T-helper 22 cell (primary cell): ENCODE data around the gene HYI.
"Not testable (repeated sequence)": the region's sequence is repeated elsewhere in the genome, so short reads cannot be mapped to it uniquely, and the experiment has no call there.

Experiments
- DNase-seq: peaks from one replicate; pipeline ENCODE4 v3.0.0-alpha.2; 2020; ENCODE audit warnings: low read depth

The HYI gene, protein sequence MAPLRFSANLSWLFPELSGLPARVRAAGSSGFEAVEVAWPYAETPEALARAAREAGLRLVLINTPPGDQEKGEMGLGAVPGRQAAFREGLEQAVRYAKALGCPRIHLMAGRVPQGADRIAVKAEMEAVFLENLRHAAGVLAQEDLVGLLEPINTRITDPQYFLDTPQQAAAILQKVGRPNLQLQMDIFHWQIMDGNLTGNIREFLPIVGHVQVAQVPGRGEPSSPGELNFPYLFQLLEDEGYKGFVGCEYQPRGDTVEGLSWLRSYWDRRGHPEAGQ

DNA sequence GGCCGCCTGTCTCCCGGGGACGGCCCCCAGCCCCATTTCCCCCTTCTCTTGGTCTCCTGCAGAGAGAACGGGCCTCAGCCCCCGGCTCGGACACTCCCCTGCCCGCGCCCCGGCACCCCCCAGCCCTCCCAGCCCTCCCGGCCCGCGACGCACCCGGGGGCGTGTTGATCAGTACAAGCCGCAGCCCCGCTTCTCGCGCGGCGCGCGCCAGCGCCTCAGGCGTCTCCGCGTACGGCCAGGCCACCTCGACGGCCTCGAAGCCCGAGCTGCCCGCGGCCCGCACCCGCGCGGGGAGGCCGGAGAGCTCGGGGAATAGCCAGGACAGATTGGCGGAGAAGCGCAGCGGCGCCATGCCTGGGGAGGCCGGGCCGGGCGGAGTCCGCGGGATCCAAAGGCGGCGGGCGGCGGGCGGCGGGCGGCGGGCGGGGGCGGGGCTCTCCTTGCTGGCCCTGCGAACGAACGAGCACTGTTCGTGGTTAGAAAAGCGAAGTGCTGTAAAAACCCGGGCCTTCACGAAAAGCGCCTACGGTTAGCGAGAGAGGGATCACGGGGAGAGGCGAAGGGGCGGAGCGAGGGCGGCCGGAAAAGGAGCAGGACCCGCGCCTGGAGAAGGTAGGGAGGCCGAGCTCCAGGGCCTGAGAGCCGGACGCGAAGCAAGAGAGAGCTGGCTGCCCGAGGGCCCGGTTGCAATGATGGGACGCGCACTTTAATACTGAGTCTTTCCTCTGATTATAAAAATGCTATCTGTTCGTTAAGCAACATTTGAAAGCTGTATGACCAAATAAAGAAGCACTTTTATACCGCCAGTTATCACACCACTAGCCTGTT is at the start of gene HYI:
Gene HYI (minus strand): TSS at position 490 of the 828 bp plus-strand sequence. CDS start 138 bp downstream, at position 352.
- DNase-seq: peak; percentile 50

DNA sequence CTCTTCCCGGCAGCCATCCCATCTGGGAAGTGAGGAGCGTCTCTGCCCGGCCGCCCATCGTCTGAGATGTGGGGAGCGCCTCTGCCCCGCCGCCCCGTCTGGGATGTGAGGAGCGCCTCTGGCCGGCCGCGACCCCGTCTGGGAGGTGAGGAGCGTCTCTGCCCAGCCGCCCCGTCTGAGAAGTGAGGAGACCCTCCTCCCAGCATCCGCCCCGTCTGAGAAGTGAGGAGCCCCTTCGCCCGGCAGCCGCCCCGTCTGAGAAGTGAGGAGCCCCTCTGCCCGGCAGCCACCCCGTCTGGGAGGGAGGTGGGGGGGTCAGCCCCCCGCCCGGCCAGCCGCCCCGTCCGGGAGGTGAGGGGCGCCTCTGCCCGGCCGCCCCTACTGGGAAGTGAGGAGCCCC is 48.1 kb upstream of the HYI start:
- not testable (repeated sequence) for DNase-seq

DNA sequence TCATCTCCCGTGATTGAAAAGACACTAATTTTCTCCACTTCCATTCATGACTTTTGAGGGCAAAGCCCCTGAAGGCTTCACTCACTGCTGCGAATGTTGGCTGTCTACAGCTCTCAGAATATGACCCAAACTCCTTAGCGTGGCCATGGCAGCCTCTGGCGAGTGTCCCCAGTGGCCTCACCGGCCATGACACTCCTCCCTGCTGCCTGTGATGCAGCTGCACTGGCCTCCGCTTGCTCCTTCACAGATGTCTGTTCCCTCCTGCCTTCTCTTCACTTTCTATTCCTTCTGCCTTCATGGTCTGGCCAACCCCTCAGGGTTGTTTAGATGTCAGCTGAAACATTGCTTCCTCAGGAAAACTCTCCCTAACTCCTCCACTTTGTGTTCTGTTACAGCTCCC is 46.2 kb upstream of the HYI start:
- no peak for DNase-seq

DNA sequence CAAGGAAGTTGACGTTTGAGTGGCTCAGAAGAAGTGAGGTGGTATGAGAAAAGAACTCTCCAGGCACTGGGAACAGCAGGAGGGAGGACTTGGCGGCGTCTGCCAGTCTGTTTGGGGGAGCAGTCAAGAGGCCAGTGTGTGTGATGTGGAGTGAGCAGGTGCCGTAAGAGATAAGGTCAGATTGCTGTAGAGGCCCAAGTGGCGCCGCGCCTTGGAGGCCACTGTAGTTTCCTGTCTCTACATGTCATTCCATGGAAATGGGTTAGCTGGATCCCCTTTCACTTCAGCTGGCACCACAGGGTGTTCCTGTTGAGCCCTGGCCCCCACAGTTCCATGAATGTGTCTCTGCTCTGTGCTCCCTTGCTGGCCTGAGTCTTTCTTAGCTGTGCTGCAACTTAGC is 41.5 kb upstream of the HYI start:
- no peak for DNase-seq

DNA sequence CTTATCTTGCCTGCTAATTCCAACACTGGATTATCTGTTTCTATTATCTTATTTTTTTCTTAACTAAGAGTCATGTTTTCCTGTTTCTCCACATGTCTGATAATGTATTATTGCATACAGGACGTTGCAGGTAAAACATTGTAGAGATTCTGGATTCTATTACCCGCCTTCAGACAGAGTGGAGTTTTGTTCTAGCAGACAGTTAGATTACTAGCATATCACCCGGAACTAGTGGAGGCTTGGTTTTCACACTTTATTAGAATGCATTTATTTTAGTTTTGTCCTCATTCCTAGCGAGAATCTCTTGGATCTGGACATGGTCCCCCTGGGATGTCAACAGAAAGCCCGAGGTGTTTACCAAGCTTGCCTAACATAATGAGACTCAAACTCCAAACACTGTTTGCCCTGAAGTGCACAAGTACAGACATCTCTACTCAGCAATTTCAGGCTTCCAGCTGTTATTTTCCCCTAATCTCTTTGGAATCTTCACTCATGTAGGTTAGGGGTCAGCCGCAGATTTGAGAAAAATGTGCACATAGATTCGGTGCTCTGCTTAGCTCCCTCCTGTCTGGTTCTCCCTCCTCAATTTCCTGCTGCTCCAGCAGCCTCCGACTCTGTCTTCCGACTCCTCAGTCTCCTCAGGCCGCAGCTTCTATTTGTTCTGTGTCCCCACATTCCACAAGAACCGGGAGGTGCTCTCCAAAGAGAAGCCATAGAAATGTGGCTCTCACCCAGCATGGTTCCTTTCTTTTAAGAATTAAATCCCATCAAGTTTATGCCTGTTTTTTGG is 40.1 kb upstream of the HYI start:
- DNase-seq: no peak

DNA sequence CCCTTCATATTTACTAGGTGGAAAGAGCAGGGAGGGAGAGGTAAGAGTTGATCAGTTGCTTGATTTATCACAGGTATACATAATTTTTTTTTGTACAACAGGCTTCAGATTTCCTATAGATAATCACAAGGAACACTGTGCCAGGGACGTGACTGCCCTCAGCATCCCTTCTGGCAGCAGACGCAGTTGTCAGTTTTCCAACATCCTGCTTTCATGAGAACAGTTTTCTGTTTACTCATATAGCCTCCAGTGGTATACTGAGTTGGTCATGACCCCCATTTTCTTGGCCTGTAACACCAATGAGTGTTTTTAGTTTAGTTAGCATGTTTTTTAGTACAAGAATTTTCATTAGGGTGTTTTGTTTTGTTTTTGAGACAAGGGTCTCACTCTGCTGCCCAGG is 39.1 kb upstream of the HYI start:
- no peak for DNase-seq

DNA sequence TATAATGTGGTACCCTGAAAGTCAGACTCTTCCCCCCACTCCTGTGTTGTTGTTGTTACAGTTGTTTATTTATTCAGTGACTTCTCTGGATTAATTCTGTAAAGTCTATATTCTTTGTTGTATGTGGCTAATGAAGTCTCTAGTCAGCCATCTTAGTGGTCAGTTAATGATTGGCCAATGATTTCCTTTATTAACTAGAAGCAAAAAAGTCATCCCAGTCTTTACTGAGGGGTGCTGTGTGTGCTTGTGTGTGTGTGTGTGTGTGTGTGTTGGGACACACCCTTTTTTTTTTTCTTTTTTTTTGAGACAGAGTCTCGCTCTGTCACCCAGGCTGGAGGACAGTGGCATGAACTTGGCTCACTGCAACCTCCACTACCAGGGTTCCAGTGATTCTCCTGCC is 37.3 kb upstream of the HYI start:
- no peak for DNase-seq

DNA sequence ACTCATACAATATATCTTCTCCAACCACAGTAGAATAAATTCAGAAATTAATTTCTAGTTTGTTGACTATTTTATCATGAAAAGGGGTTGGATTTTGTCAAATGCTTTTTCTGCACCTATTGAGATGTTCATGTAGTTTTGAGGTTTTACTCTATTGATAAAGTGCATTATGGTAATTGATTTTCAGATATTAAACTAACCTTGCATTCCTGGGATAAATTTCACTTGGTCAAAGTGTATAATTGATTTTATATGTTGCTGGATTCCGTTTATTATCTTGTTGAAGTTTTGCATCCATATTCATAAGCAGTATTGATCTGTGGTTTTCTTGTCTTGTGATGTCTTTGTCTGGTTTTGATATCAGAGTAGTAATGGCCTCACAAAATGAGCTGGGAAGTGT is 34.4 kb upstream of the HYI start:
- no peak for DNase-seq

DNA sequence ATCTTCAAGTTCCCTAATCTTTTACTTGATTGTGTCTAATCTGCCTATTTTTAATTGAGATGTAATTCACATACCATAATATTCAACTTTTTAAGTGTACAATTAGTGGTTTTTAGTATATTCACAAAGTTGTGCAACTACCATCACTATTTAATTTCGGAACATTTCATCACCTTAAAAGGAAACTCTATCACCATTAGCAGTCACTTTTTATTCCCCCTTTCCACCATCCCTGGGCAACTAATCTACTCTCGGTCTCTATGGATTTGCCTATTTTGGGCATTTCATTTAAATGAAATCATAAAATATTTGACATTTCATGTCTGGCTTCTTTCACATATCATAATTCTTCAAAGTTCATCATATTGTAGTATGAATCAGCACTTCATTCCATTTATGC is 30.6 kb upstream of the HYI start:
- DNase-seq: no peak

DNA sequence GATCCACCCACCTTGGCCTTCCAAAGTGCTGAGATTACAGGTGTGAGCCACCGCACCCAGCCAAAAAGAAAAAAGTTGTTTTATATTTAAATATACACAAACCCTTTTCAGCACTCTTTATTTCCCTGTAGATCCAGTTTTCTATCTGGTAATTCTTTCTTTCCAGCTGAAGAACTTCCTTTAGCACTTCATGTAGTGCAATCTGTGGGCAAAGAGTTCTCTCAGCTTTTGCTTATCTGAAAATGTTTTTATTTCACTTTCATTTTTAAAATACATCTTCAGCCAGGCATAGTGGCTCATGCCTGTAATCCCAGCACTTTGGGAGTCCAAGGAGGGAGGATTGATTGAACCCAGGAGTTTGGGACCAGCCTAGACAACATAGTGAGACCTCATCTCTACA is 28.5 kb upstream of the HYI start:
- DNase-seq: no peak

DNA sequence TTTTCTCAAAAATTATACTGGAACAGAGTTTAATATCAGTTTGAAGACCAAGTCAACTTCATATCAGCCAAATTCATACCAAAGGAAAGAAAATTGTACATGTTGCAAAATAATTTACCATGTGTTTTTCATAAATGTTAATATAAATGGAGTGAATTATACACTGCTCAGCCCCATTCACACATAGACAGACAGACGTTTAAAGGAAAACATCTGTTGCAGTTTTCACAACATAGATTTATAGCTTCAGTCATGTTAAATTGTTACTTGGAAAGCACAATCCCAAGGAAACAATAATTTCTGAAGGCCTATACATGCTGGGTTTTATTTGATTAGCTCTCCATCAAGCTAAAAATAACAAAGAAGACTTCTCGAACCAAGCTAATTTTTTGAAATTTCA is 27.8 kb upstream of the HYI start:
- no peak for DNase-seq

DNA sequence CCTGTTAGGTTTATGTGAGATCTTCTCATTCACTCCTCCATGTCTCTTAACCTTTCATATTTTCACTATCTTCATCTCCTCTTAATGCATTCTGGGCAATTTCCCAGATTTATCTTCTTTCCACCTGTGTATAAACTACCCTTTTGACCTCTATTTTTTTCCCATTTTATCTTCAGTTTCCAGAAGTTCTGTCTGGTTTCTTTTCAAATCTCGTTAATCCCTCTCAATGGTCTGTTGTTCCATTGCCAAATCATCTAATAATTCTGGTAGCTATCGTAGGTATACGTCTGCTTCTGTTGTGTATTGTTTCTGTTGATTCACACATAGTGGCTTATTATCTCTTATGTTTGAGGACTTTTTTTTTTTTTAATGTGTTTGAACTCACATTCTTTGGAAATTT is 25.7 kb upstream of the HYI start:
- DNase-seq: no peak

DNA sequence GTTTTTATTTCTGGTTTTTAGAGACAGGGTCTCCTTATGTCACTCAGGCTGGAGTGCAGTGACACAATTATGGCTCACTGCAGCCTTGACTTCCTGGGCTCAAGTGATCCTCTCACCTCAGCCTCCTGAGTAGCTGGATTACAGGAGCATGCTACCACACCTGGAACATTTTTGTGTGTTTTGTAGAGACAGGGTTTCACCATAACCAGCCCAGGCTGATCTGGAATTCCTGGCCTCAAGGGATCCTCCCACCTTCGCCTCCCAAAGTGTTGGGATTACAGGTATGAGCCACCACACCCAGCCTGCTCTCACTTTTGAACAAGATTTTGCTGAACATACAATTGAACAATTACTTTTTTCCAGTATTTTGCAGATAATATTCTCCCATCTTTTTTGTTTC is 24.0 kb upstream of the HYI start:
- no peak for DNase-seq

DNA sequence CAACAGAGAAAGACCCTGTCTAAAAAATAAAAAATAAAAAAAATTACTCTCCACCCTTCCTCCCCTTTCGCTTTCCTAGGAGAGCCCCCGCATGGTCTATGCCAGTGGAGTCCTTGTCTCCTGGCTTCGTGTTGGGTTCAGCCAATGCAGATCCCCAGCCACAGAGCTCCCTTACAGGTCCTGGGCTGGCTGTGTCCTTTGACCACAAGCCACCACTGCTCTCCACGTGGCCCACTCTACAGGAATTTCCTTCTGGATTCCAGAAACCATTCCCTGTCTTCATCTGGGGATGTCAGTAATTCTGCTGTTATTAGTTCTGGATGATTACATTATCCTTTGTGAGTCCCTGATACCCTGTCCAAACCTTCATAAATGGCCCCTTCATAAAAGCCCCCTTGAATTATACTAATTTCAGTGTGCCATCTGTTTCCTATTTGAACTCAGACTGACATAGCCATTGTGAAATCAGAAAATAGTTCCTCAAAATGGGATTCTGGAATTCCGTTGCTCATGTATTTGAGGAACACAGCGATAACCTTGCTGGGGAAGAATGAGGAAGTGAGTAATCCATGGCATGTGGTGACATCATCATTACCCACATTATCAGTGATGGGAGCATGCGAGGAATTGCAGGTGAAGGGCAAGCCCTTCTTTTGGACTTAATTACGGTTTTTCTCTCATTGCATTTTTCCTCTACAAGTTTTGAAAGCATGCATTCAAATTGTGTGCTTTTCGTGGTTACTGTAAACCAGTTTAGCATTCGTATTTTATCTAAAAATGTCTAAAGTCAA is 22.1 kb upstream of the HYI start:
- not testable (repeated sequence) for DNase-seq

DNA sequence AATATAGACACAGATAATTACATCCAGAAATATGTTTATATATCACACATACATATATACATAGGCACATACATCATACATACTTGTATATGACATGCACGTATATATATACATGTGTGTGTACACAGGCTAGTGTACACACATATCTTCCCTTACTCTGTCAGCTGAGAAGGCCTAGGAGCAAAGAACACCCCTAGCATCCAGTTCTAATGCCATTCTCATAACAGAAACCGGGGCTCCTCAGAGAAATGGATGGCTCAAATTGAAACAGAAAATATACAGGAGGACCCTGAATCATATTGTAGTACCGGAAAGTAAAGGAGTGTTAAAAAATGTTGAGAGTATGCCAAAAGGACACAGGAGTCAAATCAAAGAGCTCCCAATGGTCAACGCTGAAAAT is 19.7 kb upstream of the HYI start:
- DNase-seq: no peak

DNA sequence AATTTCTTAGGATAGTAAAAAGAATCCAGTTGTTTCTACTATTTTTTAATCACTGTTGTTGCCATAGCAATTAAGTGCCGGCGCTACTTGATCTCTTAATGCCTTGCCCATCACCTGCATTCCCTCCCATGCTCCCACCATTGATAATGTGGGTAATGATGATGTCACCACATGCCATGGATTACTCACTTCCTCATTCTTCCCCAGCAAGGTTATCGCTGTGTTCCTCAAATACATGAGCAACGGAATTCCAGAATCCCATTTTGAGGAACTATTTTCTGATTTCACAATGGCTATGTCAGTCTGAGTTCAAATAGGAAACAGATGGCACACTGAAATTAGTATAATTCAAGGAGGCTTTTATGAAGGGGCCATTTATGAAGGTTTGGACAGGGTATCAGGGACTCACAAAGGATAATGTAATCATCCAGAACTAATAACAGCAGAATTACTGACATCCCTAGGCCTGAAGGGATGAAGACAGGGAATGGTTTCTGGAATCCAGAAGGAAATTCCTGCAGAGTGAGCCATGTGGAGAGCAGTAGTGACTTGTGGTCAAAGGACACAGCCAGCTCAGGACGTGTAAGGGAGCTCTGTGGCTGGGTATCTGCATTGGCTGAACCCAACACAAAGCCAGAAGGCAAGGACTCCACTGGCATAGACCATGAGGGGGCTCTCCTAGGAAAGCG is 18.9 kb upstream of the HYI start:
- not testable (repeated sequence) for DNase-seq

DNA sequence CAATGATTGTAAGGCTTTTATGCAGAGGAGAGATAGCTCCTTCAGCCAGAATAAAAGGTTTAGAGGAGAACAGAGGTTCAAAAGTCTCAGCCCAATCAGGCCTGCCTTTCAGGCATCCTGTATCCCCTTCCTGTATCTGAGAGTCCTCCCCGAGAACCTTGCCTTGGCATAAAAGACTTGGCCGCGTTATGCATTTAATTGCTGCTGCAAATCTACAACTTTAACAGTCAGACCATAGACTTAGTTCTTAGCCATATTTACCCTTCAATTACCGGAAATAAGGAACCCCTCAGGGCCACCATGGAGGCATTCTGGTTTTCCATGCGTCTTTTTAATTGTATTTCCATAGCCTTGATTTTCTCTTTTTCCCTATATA is 18.3 kb upstream of the HYI start:
- DNase-seq: no peak

DNA sequence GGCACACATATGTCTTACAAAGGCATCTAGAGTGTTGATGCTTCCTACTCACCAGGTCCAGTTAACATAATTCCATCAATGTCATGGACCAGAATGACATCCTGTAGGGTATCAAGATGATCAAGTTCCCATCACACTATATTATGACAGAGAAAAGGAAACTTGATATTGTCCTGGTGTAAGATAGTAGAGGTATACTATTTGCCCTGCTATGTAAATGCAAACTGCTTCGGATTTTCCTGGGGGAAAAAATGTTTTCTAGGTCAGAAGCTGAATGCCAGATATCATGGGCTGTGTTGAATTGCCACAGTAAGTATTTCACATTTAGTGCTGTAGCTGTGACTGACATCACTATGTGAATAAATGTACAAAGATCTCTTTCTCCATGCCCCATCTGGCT is 16.2 kb upstream of the HYI start:
- DNase-seq: no peak

DNA sequence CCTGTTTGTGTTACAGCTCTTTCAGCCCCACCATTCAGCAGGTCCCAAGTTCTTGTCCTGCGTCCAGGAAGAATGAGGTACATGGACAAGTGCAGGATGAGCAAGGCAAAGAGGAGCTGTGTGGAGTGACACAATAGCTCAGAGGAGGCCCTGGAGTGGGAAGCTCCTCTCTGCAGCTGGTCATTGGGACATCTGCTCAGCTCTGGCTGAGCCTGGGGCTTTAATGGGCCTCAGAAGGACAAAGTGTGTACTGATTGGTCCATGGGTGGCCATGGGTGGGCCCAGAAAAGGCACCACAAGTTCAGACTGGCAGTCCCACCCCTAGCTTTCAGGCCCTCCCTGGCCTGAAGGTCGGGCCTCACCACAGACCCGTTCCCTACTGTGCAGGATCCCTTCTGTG is 14.7 kb upstream of the HYI start:
- DNase-seq: no peak

DNA sequence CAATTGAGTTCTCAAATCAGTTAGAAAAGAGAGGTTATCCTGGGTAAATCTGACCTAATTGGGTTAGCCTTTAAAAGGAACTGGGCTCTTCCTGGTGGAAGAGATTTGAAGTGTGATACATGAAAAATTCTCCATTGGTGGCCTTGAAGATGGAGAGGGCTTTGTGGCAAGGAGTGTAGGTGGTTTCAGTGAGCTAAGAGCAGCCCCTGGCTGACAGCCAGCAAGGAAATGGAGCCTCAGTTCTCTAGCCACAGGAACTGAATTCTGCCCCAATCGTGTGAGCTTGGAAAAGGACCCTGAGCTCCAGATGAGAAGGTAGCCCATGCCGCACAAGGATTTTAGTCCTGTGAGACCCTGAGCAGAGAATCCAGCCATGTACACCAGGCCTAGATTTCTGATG is 12.7 kb upstream of the HYI start:
- no peak for DNase-seq

DNA sequence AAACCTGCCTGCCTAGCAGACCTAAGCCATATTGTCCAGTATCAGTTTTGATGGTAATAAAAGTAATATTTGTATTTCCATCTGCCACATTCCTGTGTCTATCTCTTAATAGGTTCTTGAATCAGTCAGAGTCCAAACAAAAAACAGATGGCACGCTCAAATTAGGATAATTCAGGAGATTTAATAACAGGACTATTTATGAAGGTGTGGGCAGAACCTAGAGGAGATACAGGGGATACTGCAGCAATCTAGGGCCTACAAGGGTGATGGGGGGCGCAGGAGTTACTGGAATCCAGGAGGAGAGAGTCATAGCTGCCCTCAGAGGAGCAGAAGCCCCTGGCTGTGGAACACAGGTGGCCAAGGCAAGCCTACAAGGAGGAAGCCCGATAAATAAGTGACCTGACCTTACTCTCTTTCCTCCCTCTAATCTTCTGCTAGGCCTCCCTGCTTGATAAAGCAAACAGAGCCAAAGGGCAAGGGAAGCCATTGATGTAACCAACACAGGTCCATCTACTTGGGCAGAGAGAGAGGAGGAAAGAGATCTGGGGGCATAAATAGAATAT is 11.9 kb upstream of the HYI start:
- DNase-seq: no peak
